GM12878 (cell line): ENCODE results near the gene RCBTB2. TPM values are rescaled to one million over a fixed set of nuclear protein-coding genes. Genes with fewer than 3 reads are reported as not detected.

Experiments
- ATAC-seq: fragments of 200-7000 bp; cut with Tn5 transposase; 3 replicates; pipeline ENCODE4 v1.9.1; 2020; ENCODE audit warnings: mild to moderate bottlenecking, moderate library complexity
- BruUV-seq: library from RNA; stranded (reverse); fragments of 400-500 nt; replicated peaks from 2 replicates; lab custom pipeline; 2021; lab: Mats Ljungman, UMichigan
- CTCF ChIA-PET: fragments of 300-600 bp; sonication (Branson Sonifier 250); formaldehyde crosslinking; extraction: SDS; loops from one replicate; lab custom pipeline; 2021; ENCODE audit warnings: inconsistent platforms; lab: Yijun Ruan, JAX
- POLR2A ChIA-PET: fragments of 350-600 bp; formaldehyde crosslinking; extraction: SDS; loops from one replicate; lab custom pipeline; 2021; ENCODE audit warnings: inconsistent platforms; lab: Charles Lee
- RAD21 ChIA-PET: fragments of 300-600 bp; sonication (Branson Sonifier 250); formaldehyde crosslinking; loops from one replicate; lab custom pipeline; 2023; ENCODE audit warnings: antibody characterized with exemption; ENCODE audit not compliant: unreplicated experiment; lab: Charles Lee
- SMC1A ChIA-PET: fragments of 300-600 bp; sonication (Branson Sonifier 250); formaldehyde crosslinking; loops from one replicate; lab custom pipeline; 2023; ENCODE audit not compliant: unreplicated experiment, uncharacterized antibody; lab: Charles Lee
- DNase-seq: peaks from one replicate; pipeline ENCODE4 v3.0.0-alpha.2; 2011; ENCODE audit warnings: low read depth, low spot score
- FAIRE-seq: peaks from 3 replicates; lab custom pipeline; 2011; peaks lifted over from hg19 to GRCh38; lab: Jason Lieb, UNC
- H2AFZ ChIP-seq: 2 replicates; pipeline ENCODE4 v1.6.0; 2011; ENCODE audit warnings: low read depth, low read length, control low read depth; ENCODE audit not compliant: control insufficient read depth
- H3K27ac ChIP-seq: 2 replicates; pipeline ENCODE4 v1.5.1; 2011; ENCODE audit warnings: control low read depth; ENCODE audit not compliant: control insufficient read depth, insufficient read depth
- H3K27me3 ChIP-seq, 2 experiments: replicated peaks in 1 of 2; 2 replicates each; pipeline versions ENCODE4 v1.6.0 to v1.6.1; 2011; ENCODE audit warnings: low read length in 1 of 2; ENCODE audit not compliant: control insufficient read depth in 2 of 2, insufficient read depth in 2 of 2
- H3K36me3 ChIP-seq, 2 experiments: 2 replicates each; pipeline ENCODE4 v1.5.1; 2011; ENCODE audit warnings: low read length in 1 of 2; ENCODE audit not compliant: control insufficient read depth in 2 of 2, insufficient read depth in 2 of 2
- H3K4me1 ChIP-seq: 2 replicates; pipeline ENCODE4 v1.6.1; 2011; ENCODE audit warnings: mild to moderate bottlenecking, low read length, moderate library complexity, mixed read lengths; ENCODE audit not compliant: control insufficient read depth, insufficient read depth
- H3K4me2 ChIP-seq: 2 replicates; pipeline ENCODE4 v1.6.0; 2011; ENCODE audit warnings: control low read depth; ENCODE audit not compliant: control insufficient read depth, insufficient read depth
- H3K4me3 ChIP-seq: fragments of 200-600 bp; sonication (generic); 2 replicates; pipeline ENCODE4 v1.5.1; 2016
- H3K79me2 ChIP-seq: 2 replicates; pipeline ENCODE4 v1.6.0; 2011; ENCODE audit warnings: low read length; ENCODE audit not compliant: control insufficient read depth, insufficient read depth
- H3K9ac ChIP-seq: 2 replicates; pipeline ENCODE4 v1.8.0; 2011; ENCODE audit warnings: low read length, control low read depth, mixed read lengths; ENCODE audit not compliant: control insufficient read depth, insufficient read depth
- H3K9me3 ChIP-seq: replicated peaks from 3 replicates; pipeline ENCODE4 v1.5.1; 2011; ENCODE audit warnings: mild to moderate bottlenecking, low read length; ENCODE audit not compliant: control insufficient read depth, insufficient read depth
- H4K20me1 ChIP-seq: 2 replicates; pipeline ENCODE4 v1.6.0; 2011; ENCODE audit not compliant: control insufficient read depth, insufficient read depth
- JUNB ChIP-seq: IDR thresholded peaks from 2 replicates; pipeline ENCODE4 v1.6.1; 2016; ENCODE audit warnings: antibody characterized with exemption, mild to moderate bottlenecking
- MTA2 ChIP-seq: fragments of 450-650 bp; IDR thresholded peaks from 2 replicates; pipeline ENCODE4 v1.6.1; 2016; ENCODE audit warnings: low read depth, mild to moderate bottlenecking, moderate library complexity
- MYC ChIP-seq: IDR thresholded peaks from 2 replicates; pipeline ENCODE4 v1.6.1; 2011; ENCODE audit warnings: mild to moderate bottlenecking, low read length, moderate library complexity, inconsistent platforms; ENCODE audit not compliant: insufficient read depth, insufficient replicate concordance, insufficient read length, severe bottlenecking
- POLR2AphosphoS5 ChIP-seq: IDR thresholded peaks from 2 replicates; pipeline ENCODE4 v1.6.1; 2011; ENCODE audit warnings: mild to moderate bottlenecking, low read length, inconsistent platforms
- SRF ChIP-seq, 2 experiments: IDR thresholded peaks; 2 replicates each; pipeline ENCODE4 v1.6.1; 2011; ENCODE audit warnings: low read depth in 2 of 2, low read length in 2 of 2, mild to moderate bottlenecking in 1 of 2, moderate library complexity in 1 of 2
- TCF12 ChIP-seq: IDR thresholded peaks from 2 replicates; pipeline ENCODE4 v1.6.1; 2011; ENCODE audit warnings: low read depth, mild to moderate bottlenecking, low read length
- ZBED1 ChIP-seq: IDR thresholded peaks from 2 replicates; pipeline ENCODE4 v1.6.1; 2016; ENCODE audit warnings: borderline replicate concordance
- in situ Hi-C: fragments of 300-500 bp; cut with MboI; formaldehyde crosslinking; loops from 9 replicates; pipeline ENCODE4 v1.14.3; 2018; ENCODE audit warnings: mixed read lengths
- intact Hi-C: fragments of 100-400 bp; cut with micrococcal nuclease; formaldehyde crosslinking; loops from one replicate; pipeline ENCODE4 v1.14.2; 2022; ENCODE audit not compliant: unreplicated experiment
- polyA plus RNA-seq, 11 experiments: library from polyadenylated mRNA; depleted of rRNA in 4 of 11; unstranded in 6 of 11; stranded (reverse) in 5 of 11; fragments of >200 nt; fragmentation: Nextera tagmentation in 4 of 11; fragmentation: Illumina TruSeq in 1 of 11; extraction: Ambion mirVana in 4 of 11; extraction: Trizol in 1 of 11; gene quantifications; 1 replicate in 1 of 11; 2 replicates in 10 of 11; pipeline versions ENCODE4 v1.2.1 to v1.2.3, GENCODE V29; 2011 to 2016; ENCODE audit warnings: inconsistent platforms in 2 of 11, missing spikeins in 2 of 11, low read depth in 1 of 11
- total RNA-seq, 4 experiments: library from RNA; depleted of rRNA in 3 of 4; stranded (reverse); fragments of >200 nt in 3 of 4; fragmentation: Illumina TruSeq in 1 of 4; extraction: Trizol in 1 of 4; gene quantifications; 2 replicates each; pipeline versions ENCODE4 v1.2.1 to v1.2.3, GENCODE V29; 2013 to 2021
- TF ChIP-seq, protein P1 (sequence below): IDR thresholded peaks from 2 replicates; pipeline ENCODE4 v1.6.1; 2011; ENCODE audit warnings: low read depth, mild to moderate bottlenecking, low read length, moderate library complexity, borderline replicate concordance; ENCODE audit errors: extremely low read depth
- TF ChIP-seq, protein P2 (sequence below): IDR thresholded peaks from 2 replicates; pipeline ENCODE4 v1.6.1; 2012; ENCODE audit warnings: low read depth, low read length, improper control_type of control experiment
- TF ChIP-seq, protein P3 (sequence below): fragments of 450-650 bp; IDR thresholded peaks from 2 replicates; pipeline ENCODE4 v1.6.1; 2016; ENCODE audit warnings: mild to moderate bottlenecking
- TF ChIP-seq, protein P4 (sequence below): IDR thresholded peaks from 2 replicates; pipeline ENCODE4 v1.6.1; 2012; ENCODE audit warnings: low read length, inconsistent platforms

The RCBTB2 gene
- total and polyA plus RNA-seq, 10 of the 15 experiments (the other 5 are each of a cell fraction or from before 2014, with no cell fraction given), result 5.0 to 16.0 (median 8.5) TPM

DNA sequence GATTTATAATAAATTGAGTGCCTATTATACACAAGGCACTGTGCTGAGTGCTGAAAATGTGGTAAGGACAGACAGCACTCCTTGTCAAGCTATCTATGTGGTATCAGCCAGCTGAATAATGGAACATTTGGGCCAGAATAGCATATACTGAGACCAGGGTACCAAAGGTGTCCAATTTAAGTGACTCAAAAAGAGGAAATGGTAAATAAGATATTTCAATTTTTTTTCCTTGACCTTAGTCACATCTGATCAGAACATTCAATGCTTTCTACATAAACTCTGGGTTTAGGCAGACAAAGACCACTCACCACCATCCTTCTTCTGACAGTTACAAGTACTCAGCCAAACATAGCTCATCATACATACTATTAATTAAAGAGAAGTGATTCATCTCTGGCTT is 43.2 kb downstream of the RCBTB2 start:
- Histone ChIP-seq H3K4me1 (peaks cover 64% of the 10 kb centered on the region), H3K4me3 (0 out of 2 replicates have a peak overlapping the region, but pooled peaks have one; percentile 24), H3K27ac (peak overlapping the region; percentile 91), H3K27me3 (no peaks in the 10 kb centered on the region), H2AFZ (no peak overlapping the region), H3K36me3 (peaks cover 0 to 13% of the 10 kb centered on the region in 2 experiments; a peak in 1 of 4 replicates), H4K20me1 (no peaks in the 10 kb centered on the region), H3K9me3 (no peaks in the 10 kb centered on the region; the same call in 1 of the 3 replicates), H3K4me2 (peak overlapping the region; percentile 92), H3K79me2 (peaks cover 29% of the 10 kb centered on the region), H3K9ac (no peak overlapping the region; the same call in 1 of the 2 replicates)
- intact Hi-C loops, result loop anchor here (5.0 kb wide), 1 partner anchor 73 kb away; no protein-coding TSS in a partner anchor
- no peak for FAIRE-seq
- ATAC-seq, result no peak
- no peak for TF ChIP-seq TCF12
- TF ChIP-seq, protein P1, sequence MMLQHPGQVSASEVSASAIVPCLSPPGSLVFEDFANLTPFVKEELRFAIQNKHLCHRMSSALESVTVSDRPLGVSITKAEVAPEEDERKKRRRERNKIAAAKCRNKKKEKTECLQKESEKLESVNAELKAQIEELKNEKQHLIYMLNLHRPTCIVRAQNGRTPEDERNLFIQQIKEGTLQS, result no peak
- TF ChIP-seq, protein P2, sequence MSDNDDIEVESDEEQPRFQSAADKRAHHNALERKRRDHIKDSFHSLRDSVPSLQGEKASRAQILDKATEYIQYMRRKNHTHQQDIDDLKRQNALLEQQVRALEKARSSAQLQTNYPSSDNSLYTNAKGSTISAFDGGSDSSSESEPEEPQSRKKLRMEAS, result no peak
- BruUV-seq, result no TSS peak
- POLR2A ChIA-PET, result interaction anchor here (1.2 kb wide), 1 partner anchor 43 kb away, joined by 3 read pairs; the partner anchor contains the start of gene RCBTB2
- DNase-seq, result no peak
- RAD21 ChIA-PET, result interaction anchor here (0.9 to 2.1 kb wide), 3 partner anchors 13 to 43 kb away, joined by 3 to 5 read pairs (median 4); partner anchors contain the start of gene RCBTB2
- CTCF ChIA-PET, result interaction anchor here (1.1 to 1.5 kb wide), 2 partner anchors 90 to 395 kb away, joined by 3 to 5 read pairs; partner anchors contain the start of gene MED4
- SMC1A ChIA-PET, result interaction anchor here (0.9 to 1.3 kb wide), 4 partner anchors 9 to 90 kb away, joined by 3 to 4 read pairs (median 3); no protein-coding TSS in a partner anchor
- in situ Hi-C loops, result no loop called here

DNA sequence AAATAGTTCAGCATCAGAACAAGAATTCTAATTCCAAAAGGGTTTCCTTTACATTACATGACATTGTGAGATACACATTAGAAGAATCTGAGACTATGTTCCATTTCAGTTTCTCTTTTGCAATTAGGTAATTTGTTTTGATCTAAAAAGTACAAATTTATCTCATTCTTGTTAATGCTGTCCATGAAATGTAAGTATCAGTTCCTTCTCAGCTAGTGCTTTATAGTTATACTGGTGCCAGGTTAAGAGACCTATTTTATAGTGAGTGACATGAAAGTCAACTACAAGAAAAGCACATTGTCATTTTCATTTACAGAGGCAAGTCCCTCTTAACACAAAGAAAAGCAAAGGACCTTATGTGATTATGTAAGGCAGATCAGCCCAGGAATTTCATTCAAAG is 43.9 kb downstream of the RCBTB2 start:
- Histone ChIP-seq H3K9me3 (no peaks in the 10 kb centered on the region; the same call in 1 of the 3 replicates), H3K79me2 (peaks cover 29% of the 10 kb centered on the region), H3K9ac (peak overlapping the region; percentile 30; the same call in 1 of the 2 replicates), H3K27me3 (no peaks in the 10 kb centered on the region), H3K4me2 (peak overlapping the region; percentile 92), H3K4me3 (peak overlapping the region; percentile 19; the same call in 1 of the 2 replicates), H3K4me1 (peaks cover 63% of the 10 kb centered on the region), H3K36me3 (peaks cover 0 to 7% of the 10 kb centered on the region in 2 experiments; a peak in 1 of 4 replicates), H2AFZ (no peak overlapping the region), H3K27ac (peak overlapping the region; percentile 91), H4K20me1 (no peaks in the 10 kb centered on the region)
- in situ Hi-C loops (no loop called here), intact Hi-C loops (no loop called here)
- POLR2A ChIA-PET, result interaction anchor here (1.2 kb wide), 1 partner anchor 43 kb away, joined by 3 read pairs; the partner anchor contains the start of gene RCBTB2
- ATAC-seq, result peak; percentile 57
- no peak for DNase-seq
- SMC1A ChIA-PET, result interaction anchor here (1.0 to 1.3 kb wide), 3 partner anchors 12 to 91 kb away, joined by 3 to 4 read pairs (median 3); no protein-coding TSS in a partner anchor
- no TSS peak for BruUV-seq
- FAIRE-seq, result peak; percentile 69
- RAD21 ChIA-PET, result interaction anchor here (1.5 to 2.1 kb wide), 2 partner anchors 13 to 44 kb away, joined by 4 to 5 read pairs; partner anchors contain the start of gene RCBTB2
- CTCF ChIA-PET, result interaction anchor here (1.1 to 1.5 kb wide), 2 partner anchors 90 to 395 kb away, joined by 3 to 5 read pairs; partner anchors contain the start of gene MED4
- no peak for TF ChIP-seq ZBED1
- no peak for TF ChIP-seq SRF (IDR thresholded peaks at IDR 0.05; ENCODE audit: low read depth in 2 of 2, low read length in 2 of 2)
- TF ChIP-seq MTA2, result peak; percentile 45
- TF ChIP-seq, protein P3, sequence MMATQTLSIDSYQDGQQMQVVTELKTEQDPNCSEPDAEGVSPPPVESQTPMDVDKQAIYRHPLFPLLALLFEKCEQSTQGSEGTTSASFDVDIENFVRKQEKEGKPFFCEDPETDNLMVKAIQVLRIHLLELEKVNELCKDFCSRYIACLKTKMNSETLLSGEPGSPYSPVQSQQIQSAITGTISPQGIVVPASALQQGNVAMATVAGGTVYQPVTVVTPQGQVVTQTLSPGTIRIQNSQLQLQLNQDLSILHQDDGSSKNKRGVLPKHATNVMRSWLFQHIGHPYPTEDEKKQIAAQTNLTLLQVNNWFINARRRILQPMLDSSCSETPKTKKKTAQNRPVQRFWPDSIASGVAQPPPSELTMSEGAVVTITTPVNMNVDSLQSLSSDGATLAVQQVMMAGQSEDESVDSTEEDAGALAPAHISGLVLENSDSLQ, result peak; percentile 90
- TF ChIP-seq JUNB, result peak; percentile 52
- no peak for TF ChIP-seq POLR2AphosphoS5
- TF ChIP-seq, protein P4, sequence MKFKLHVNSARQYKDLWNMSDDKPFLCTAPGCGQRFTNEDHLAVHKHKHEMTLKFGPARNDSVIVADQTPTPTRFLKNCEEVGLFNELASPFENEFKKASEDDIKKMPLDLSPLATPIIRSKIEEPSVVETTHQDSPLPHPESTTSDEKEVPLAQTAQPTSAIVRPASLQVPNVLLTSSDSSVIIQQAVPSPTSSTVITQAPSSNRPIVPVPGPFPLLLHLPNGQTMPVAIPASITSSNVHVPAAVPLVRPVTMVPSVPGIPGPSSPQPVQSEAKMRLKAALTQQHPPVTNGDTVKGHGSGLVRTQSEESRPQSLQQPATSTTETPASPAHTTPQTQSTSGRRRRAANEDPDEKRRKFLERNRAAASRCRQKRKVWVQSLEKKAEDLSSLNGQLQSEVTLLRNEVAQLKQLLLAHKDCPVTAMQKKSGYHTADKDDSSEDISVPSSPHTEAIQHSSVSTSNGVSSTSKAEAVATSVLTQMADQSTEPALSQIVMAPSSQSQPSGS, result peak; percentile 60; the same call in 1 of the 2 replicates
- no peak for TF ChIP-seq MYC
